ACHN (cell line): ENCODE results near the gene ALB.

Source experiments
- DNase-seq: peaks from one replicate; pipeline ENCODE4 v3.0.0-alpha.2; 2015
- in situ Hi-C: cut with HindIII; loops from 2 replicates; pipeline ENCODE4 v1.10.0; 2017; ENCODE audit warnings: low sequenced_read_pairs, low pct_ligation_motif_present, low pct_unique_long_range_greater_than_20kb

The ALB gene

GRCh38 chr4:73406548-73406875, 2.4 kb downstream of the ALB start:
- in situ Hi-C loops = no loop called here

GRCh38 chr4:73407227-73407673, 3.2 kb downstream of the ALB start:
- DNase-seq = no peak
- in situ Hi-C loops = no loop called here

More at GRCh38 chr4:73406548-73406875, 2.4 kb downstream of the ALB start:
- DNase-seq = no peak

DNA sequence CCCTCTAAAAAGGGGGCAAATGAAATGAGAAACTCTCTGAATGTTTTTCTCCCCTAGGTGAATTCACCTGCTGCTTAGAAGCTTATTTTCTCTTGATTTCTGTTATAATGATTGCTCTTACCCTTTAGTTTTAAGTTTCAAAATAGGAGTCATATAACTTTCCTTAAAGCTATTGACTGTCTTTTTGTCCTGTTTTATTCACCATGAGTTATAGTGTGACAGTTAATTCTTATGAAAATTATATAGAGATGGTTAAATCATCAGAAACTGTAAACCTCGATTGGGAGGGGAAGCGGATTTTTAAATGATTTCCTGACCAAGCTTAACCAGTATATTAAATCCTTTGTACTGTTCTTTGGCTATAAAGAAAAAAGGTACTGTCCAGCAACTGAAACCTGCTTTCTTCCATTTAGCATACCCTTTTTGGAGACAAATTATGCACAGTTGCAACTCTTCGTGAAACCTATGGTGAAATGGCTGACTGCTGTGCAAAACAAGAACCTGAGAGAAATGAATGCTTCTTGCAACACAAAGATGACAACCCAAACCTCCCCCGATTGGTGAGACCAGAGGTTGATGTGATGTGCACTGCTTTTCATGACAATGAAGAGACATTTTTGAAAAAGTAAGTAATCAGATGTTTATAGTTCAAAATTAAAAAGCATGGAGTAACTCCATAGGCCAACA, 4.2 kb downstream of the ALB start:
- DNase-seq = no peak
- in situ Hi-C loops = no loop called here

DNA sequence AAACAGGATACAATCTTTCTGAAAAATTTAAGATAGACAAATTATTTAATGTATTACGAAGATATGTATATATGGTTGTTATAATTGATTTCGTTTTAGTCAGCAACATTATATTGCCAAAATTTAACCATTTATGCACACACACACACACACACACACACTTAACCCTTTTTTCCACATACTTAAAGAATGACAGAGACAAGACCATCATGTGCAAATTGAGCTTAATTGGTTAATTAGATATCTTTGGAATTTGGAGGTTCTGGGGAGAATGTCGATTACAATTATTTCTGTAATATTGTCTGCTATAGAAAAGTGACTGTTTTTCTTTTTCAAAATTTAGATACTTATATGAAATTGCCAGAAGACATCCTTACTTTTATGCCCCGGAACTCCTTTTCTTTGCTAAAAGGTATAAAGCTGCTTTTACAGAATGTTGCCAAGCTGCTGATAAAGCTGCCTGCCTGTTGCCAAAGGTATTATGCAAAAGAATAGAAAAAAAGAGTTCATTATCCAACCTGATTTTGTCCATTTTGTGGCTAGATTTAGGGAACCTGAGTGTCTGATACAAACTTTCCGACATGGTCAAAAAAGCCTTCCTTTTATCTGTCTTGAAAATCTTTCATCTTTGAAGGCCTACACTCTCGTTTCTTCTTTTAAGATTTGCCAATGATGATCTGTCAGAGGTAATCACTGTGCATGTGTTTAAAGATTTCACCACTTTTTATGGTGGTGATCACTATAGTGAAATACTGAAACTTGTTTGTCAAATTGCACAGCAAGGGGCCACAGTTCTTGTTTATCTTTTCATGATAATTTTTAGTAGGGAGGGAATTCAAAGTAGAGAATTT, 5.2 kb downstream of the ALB start:
- DNase-seq = no peak
- in situ Hi-C loops = no loop called here

- in situ Hi-C loops = no loop called here
- DNase-seq = no peak
Observed at GRCh38 chr4:73409978-73410548, 6.0 kb downstream of the ALB start.

- no peak for DNase-seq
- in situ Hi-C loops = no loop called here
Observed at GRCh38 chr4:73410916-73411730, 7.0 kb downstream of the ALB start.

GRCh38 chr4:73411731-73412414, 7.8 kb downstream of the ALB start:
- DNase-seq = no peak
- in situ Hi-C loops = no loop called here

DNA sequence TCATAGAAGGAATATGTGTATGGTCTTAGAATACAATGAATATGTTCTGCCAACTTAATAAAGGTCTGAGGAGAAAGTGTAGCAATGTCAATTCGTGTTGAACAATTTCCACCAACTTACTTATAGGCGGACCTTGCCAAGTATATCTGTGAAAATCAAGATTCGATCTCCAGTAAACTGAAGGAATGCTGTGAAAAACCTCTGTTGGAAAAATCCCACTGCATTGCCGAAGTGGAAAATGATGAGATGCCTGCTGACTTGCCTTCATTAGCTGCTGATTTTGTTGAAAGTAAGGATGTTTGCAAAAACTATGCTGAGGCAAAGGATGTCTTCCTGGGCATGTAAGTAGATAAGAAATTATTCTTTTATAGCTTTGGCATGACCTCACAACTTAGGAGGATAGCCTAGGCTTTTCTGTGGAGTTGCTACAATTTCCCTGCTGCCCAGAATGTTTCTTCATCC, 9.2 kb downstream of the ALB start:
- in situ Hi-C loops = no loop called here
- no peak for DNase-seq

DNA sequence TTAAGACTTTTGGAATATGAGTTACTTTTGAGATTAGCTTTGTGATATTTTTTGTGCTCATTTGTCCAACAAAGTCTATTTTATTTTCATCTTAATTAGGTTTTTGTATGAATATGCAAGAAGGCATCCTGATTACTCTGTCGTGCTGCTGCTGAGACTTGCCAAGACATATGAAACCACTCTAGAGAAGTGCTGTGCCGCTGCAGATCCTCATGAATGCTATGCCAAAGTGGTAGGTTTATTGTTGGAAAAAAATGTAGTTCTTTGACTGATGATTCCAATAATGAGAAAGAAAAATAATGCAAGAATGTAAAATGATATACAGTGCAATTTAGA, 10.8 kb downstream of the ALB start:
- in situ Hi-C loops = no loop called here
- DNase-seq = no peak

- in situ Hi-C loops = no loop called here
- DNase-seq = no peak
Observed at GRCh38 chr4:73415807-73416238, 11.7 kb downstream of the ALB start.

GRCh38 chr4:73416423-73417087, 12.5 kb downstream of the ALB start:
- in situ Hi-C loops = no loop called here

GRCh38 chr4:73417342-73417741, 13.3 kb downstream of the ALB start:
- in situ Hi-C loops = no loop called here

More at GRCh38 chr4:73416423-73417087, 12.5 kb downstream of the ALB start:
- no peak for DNase-seq

DNA sequence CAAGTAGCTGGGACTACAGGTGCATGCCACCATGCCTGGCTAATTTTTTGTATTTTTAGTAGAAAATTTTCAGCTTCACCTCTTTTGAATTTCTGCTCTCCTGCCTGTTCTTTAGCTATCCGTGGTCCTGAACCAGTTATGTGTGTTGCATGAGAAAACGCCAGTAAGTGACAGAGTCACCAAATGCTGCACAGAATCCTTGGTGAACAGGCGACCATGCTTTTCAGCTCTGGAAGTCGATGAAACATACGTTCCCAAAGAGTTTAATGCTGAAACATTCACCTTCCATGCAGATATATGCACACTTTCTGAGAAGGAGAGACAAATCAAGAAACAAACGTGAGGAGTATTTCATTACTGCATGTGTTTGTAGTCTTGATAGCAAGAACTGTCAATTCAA, 13.9 kb downstream of the ALB start:
- in situ Hi-C loops = no loop called here
- DNase-seq = peak; percentile 8

More at GRCh38 chr4:73417342-73417741, 13.3 kb downstream of the ALB start:
- no peak for DNase-seq

DNA sequence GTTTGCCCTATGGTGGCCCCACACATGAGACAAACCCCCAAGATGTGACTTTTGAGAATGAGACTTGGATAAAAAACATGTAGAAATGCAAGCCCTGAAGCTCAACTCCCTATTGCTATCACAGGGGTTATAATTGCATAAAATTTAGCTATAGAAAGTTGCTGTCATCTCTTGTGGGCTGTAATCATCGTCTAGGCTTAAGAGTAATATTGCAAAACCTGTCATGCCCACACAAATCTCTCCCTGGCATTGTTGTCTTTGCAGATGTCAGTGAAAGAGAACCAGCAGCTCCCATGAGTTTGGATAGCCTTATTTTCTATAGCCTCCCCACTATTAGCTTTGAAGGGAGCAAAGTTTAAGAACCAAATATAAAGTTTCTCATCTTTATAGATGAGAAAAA, 14.6 kb downstream of the ALB start:
- in situ Hi-C loops = no loop called here
- no peak for DNase-seq

GRCh38 chr4:73419106-73420038, 15.3 kb downstream of the ALB start:
- DNase-seq = no peak
- in situ Hi-C loops = no loop called here

DNA sequence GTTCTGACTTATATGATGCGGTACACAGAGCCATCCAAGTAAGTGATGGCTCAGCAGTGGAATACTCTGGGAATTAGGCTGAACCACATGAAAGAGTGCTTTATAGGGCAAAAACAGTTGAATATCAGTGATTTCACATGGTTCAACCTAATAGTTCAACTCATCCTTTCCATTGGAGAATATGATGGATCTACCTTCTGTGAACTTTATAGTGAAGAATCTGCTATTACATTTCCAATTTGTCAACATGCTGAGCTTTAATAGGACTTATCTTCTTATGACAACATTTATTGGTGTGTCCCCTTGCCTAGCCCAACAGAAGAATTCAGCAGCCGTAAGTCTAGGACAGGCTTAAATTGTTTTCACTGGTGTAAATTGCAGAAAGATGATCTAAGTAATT, 16.5 kb downstream of the ALB start:
- no peak for DNase-seq
- in situ Hi-C loops = no loop called here
